Liver (tissue), 3 donors: ENCODE measurements around the gene CHSY1.

Experiments
- RAD21 ChIP-seq, 2 donors: IDR thresholded peaks; 2 replicates each; pipeline ENCODE4 v1.6.1; 2016; ENCODE audit warnings: antibody characterized with exemption in 2 of 2, mild to moderate bottlenecking in 2 of 2
- TAF1 ChIP-seq: conservative IDR thresholded peaks from 2 replicates; pipeline ENCODE4 v1.6.1; 2016; ENCODE audit warnings: antibody characterized with exemption, mild to moderate bottlenecking
- TF ChIP-seq, protein P1 (sequence below): fragments of 150-350 bp; IDR thresholded peaks from 2 replicates; pipeline ENCODE4 v1.5.1; 2017; ENCODE audit warnings: improper control_type of control experiment, low read depth, low read length; ENCODE audit not compliant: missing input control
- donor health status: healthy.
- donor health status: healthy.

- TF ChIP-seq RAD21 (IDR thresholded peaks at IDR 0.05), result no peak
- TF ChIP-seq, protein P1, sequence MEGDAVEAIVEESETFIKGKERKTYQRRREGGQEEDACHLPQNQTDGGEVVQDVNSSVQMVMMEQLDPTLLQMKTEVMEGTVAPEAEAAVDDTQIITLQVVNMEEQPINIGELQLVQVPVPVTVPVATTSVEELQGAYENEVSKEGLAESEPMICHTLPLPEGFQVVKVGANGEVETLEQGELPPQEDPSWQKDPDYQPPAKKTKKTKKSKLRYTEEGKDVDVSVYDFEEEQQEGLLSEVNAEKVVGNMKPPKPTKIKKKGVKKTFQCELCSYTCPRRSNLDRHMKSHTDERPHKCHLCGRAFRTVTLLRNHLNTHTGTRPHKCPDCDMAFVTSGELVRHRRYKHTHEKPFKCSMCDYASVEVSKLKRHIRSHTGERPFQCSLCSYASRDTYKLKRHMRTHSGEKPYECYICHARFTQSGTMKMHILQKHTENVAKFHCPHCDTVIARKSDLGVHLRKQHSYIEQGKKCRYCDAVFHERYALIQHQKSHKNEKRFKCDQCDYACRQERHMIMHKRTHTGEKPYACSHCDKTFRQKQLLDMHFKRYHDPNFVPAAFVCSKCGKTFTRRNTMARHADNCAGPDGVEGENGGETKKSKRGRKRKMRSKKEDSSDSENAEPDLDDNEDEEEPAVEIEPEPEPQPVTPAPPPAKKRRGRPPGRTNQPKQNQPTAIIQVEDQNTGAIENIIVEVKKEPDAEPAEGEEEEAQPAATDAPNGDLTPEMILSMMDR, result no peak
- no peak for TF ChIP-seq TAF1
Measured at GRCh38 chr15:101211897-101212296, 40.0 kb downstream of the CHSY1 start.
